Urinary bladder (tissue), 4 donors: ENCODE measurements around the gene VSX2. TPM values are rescaled to one million over a fixed set of nuclear protein-coding genes. Genes with fewer than 3 reads are reported as not detected.

Source experiments
- DNase-seq: peaks from one replicate; pipeline ENCODE4 v3.0.0-alpha.2; 2015; ENCODE audit errors: extremely low spot score
- H3K27ac ChIP-seq: one replicate; pipeline ENCODE4 v1.5.1; 2013; ENCODE audit warnings: low read depth, mild to moderate bottlenecking, moderate library complexity
- H3K36me3 ChIP-seq: one replicate; pipeline ENCODE4 v1.6.1; 2013; ENCODE audit warnings: mild to moderate bottlenecking, moderate library complexity; ENCODE audit not compliant: insufficient read depth
- H3K4me1 ChIP-seq: one replicate; pipeline ENCODE4 v1.6.1; 2013; ENCODE audit warnings: mild to moderate bottlenecking, moderate library complexity; ENCODE audit not compliant: insufficient read depth
- H3K4me3 ChIP-seq: one replicate; pipeline ENCODE4 v1.5.1; 2013; ENCODE audit warnings: low read depth, low read length
- WGBS: extraction: QIAGEN DNeasy Blood & Tissue Kit; methylation state at CpG from one replicate; pipeline ENCODE4 v1.1.7; 2013; 5-methylcytosine and 5-hydroxymethylcytosine counted together
- polyA plus RNA-seq: library from polyadenylated mRNA; stranded (reverse); fragments of 200-250 nt; gene quantifications from one replicate; pipeline ENCODE4 v1.2.3, GENCODE V29; 2013
- total RNA-seq: library from RNA; depleted of rRNA; stranded (reverse); fragments of >200 nt; gene quantifications from one replicate; pipeline ENCODE4 v1.2.3, GENCODE V29; 2014
- donor health status: healthy with polysubstance abuse.
- donor health status: healthy.

VSX2 gene
- total and polyA plus RNA-seq, 2 donors = not detected

DNA sequence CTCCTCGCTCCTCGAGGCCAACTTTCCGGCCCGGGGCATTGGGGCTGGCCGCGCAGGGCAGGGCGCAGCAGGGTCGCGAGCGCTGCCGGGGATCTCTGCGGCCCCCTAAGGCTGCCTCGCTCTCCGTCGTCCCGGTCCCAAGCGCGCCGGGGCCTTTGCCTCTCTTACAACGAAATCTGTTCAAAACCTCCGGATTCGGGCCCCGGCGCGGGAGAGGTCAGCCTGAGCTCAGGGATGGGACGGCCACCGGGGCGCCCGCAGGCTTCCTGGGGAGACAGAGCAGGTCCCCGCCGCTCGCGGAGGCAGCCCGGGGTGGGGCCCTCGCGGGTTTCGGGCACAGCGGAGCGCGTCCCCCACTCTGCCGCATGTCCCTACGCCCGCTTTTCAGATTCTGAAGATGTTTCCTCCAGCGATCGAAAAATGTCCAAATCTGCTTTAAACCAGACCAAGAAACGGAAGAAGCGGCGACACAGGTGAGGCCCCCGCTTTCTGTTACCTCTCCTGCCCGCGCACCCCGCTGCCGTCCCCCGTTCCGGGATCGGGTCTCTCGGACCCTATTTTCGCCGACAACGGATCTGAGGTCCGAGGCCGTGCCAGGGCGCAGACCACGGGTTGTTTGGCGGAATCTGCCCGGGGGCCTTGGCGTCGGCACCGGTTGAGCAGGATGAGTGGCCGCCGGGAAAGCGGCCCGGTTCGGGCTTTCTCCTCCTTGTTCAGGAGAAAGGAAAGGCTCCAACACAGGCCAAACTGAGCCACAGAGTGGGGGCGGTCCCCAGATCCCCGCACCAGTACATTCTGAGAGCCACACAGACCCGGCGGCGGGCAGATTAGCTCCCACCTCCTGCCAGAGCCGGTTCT lies 1.8 kb downstream of the VSX2 start:
- WGBS = 2% methylated on average over 80 of the region's 80 CpGs

DNA sequence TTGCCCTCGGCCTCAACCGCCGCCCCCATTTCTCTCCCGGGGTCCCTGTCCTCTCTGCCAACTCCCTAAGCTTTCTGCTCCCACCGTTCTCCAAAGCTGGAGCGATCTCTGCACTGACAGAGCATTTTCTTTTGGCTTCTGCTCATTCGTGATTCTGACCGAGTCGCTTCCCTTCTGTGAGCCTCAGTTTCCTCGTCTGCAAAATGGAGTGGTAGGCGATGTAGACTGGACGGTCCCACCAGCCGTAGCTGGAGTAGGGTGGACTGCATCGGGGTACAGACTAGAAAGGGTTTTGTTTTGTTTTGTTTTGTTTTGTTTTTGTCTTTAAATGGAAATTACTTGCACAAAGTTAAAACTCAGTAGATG lies 2.4 kb downstream of the VSX2 start:
- 7% methylated on average over 14 of the region's 14 CpGs for WGBS
- H3K4me1 ChIP-seq = peaks cover 2% of the 10 kb centered on the region
- H3K27ac ChIP-seq = no peak overlapping the region
- no peaks in the 10 kb centered on the region for H3K36me3 ChIP-seq
- no peak overlapping the region for H3K4me3 ChIP-seq
- DNase-seq = no peak

More for the DNA sequence above, 1.8 kb downstream of the VSX2 start:
- no peaks in the 10 kb centered on the region for H3K36me3 ChIP-seq
- DNase-seq = no peak
- peak overlapping the region; percentile 21 for H3K4me3 ChIP-seq
- peaks cover 2% of the 10 kb centered on the region for H3K4me1 ChIP-seq
- no peak overlapping the region for H3K27ac ChIP-seq

GRCh38 chr14:74242021-74242779 lies 3.0 kb downstream of the VSX2 start:
- no peak for DNase-seq
- 12% methylated on average over 28 of the region's 28 CpGs for WGBS
- Histone ChIP-seq H3K27ac (no peak overlapping the region), H3K36me3 (no peaks in the 10 kb centered on the region), H3K4me1 (peaks cover 2% of the 10 kb centered on the region), H3K4me3 (no peak overlapping the region)

GRCh38 chr14:74242780-74243042 lies 3.5 kb downstream of the VSX2 start:
- Histone ChIP-seq H3K27ac (no peak overlapping the region), H3K4me1 (peaks cover 2% of the 10 kb centered on the region), H3K4me3 (no peak overlapping the region), H3K36me3 (no peaks in the 10 kb centered on the region)
- DNase-seq = no peak
- 20% methylated on average over 4 of the region's 4 CpGs for WGBS

DNA sequence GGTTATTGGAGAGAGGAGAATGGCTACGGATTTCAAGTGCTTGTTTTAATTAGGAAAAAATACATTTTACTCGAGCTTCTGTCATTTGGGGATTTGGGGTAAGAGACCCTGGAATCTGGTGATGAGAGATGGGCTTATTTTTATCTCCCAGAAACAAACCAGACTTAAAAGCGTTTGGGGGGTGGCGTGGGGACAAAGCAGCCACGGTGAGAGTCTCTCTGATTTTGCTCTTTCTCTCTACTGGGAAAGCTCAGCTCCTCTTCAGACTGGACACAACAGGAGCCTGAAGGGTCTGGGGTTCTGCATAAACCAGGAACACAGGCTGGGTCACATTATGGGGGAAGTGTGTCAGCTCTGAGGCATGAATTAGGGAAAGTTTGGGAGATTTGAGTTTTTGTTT lies 3.8 kb downstream of the VSX2 start:
- H3K27ac ChIP-seq = no peak overlapping the region
- H3K4me1 ChIP-seq = peaks cover 2% of the 10 kb centered on the region
- H3K4me3 ChIP-seq = no peak overlapping the region
- WGBS = 16% methylated on average over 5 of the region's 5 CpGs
- H3K36me3 ChIP-seq = no peaks in the 10 kb centered on the region
- no peak for DNase-seq

GRCh38 chr14:74244115-74244514 lies 4.9 kb downstream of the VSX2 start:
- Histone ChIP-seq H3K27ac (no peak overlapping the region), H3K4me1 (peaks cover 2% of the 10 kb centered on the region), H3K4me3 (no peak overlapping the region), H3K36me3 (no peaks in the 10 kb centered on the region)
- 30% methylated on average over 3 of the region's 3 CpGs for WGBS
- no peak for DNase-seq

DNA sequence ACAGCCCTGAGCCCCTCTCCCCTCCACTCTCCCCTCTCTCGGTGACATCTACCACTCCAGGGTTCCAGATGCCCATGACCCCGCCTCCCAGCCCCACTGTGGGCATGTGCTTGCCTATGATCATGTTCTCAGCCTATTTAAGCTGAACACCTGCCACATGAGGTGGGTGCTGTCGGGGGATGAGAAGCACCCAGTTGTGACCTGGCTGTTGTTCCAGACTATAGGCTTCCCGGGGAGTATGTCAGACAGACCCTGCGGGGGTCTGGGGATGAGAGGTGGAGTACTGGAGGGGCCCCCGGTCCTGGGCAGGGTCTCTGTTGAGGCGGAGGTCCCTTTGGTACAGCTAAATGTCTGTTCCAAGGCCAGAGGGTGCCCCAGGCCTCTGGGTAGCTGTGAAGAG lies 6.0 kb downstream of the VSX2 start:
- 66% methylated on average over 7 of the region's 7 CpGs for WGBS
- no peak overlapping the region for H3K4me3 ChIP-seq
- no peak overlapping the region for H3K27ac ChIP-seq
- no peaks in the 10 kb centered on the region for H3K4me1 ChIP-seq
- H3K36me3 ChIP-seq = no peaks in the 10 kb centered on the region
- DNase-seq = no peak

DNA sequence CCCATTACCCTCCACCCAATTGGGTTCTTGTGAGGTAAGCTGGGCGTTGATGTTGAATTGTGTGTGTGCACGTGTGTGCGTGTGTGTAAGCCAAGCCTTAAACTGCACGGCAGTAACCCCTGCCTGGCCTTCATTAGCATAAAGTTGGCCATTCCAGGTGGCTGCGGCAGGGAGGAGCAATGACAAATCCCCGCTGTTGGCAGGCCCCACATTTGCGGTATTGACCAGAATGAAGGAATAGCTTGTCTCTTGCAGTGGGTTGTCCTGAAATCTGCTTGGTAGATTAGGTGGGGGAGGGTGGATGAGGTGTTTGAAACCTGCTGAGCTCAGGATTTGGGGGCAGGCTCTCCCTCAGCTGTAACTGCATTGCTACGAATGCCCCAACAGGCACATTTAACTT lies 7.3 kb downstream of the VSX2 start:
- Histone ChIP-seq H3K4me3 (no peak overlapping the region), H3K36me3 (no peaks in the 10 kb centered on the region), H3K4me1 (no peaks in the 10 kb centered on the region), H3K27ac (no peak overlapping the region)
- DNase-seq = no peak
- 56% methylated on average over 8 of the region's 8 CpGs for WGBS

GRCh38 chr14:74248017-74248416 lies 8.8 kb downstream of the VSX2 start:
- no peak overlapping the region for H3K27ac ChIP-seq
- DNase-seq = no peak
- WGBS = 47% methylated on average over 6 of the region's 6 CpGs
- no peaks in the 10 kb centered on the region for H3K36me3 ChIP-seq
- no peak overlapping the region for H3K4me3 ChIP-seq
- no peaks in the 10 kb centered on the region for H3K4me1 ChIP-seq

- WGBS = 71% methylated on average over 12 of the region's 12 CpGs
- H3K36me3 ChIP-seq = no peaks in the 10 kb centered on the region
- no peak overlapping the region for H3K27ac ChIP-seq
- DNase-seq = no peak
- H3K4me3 ChIP-seq = no peak overlapping the region
- H3K4me1 ChIP-seq = no peaks in the 10 kb centered on the region
Observed at GRCh38 chr14:74249433-74250375, 10.5 kb downstream of the VSX2 start.

- no peak for DNase-seq
- H3K4me3 ChIP-seq = no peak overlapping the region
- 78% methylated on average over 3 of the region's 3 CpGs for WGBS
- H3K27ac ChIP-seq = no peak overlapping the region
- no peaks in the 10 kb centered on the region for H3K4me1 ChIP-seq
- no peaks in the 10 kb centered on the region for H3K36me3 ChIP-seq
Observed at GRCh38 chr14:74255281-74255680, 16.0 kb downstream of the VSX2 start.

GRCh38 chr14:74257078-74257940 lies 18.1 kb downstream of the VSX2 start:
- no peak for DNase-seq
- no peaks in the 10 kb centered on the region for H3K36me3 ChIP-seq
- WGBS = 4% methylated on average over 68 of the region's 68 CpGs
- H3K4me1 ChIP-seq = no peaks in the 10 kb centered on the region
- no peak overlapping the region for H3K27ac ChIP-seq
- H3K4me3 ChIP-seq = peak overlapping the region; percentile 63
